Nephron (organoid): ENCODE data around the gene POLR2L.

Experiments used
- H3K27ac Mint-ChIP-seq, 3 experiments: 2 replicates each; pipeline ENCODE4 v1.8.0; 2020; ENCODE audit warnings: mixed read lengths in 3 of 3, mild to moderate bottlenecking in 2 of 3, moderate library complexity in 1 of 3
- H3K27me3 Mint-ChIP-seq: 2 replicates; pipeline ENCODE4 v1.8.0; 2021; ENCODE audit warnings: low read depth, mild to moderate bottlenecking, moderate library complexity, mixed read lengths
- H3K36me3 Mint-ChIP-seq: 2 replicates; pipeline ENCODE4 v1.8.0; 2020; ENCODE audit warnings: low read depth, mixed read lengths
- H3K4me1 Mint-ChIP-seq: 2 replicates; pipeline ENCODE4 v1.8.0; 2020; ENCODE audit warnings: mixed read lengths
- H3K4me3 Mint-ChIP-seq, 3 experiments: 2 replicates each; pipeline ENCODE4 v1.8.0; 2020; ENCODE audit warnings: mild to moderate bottlenecking in 3 of 3, mixed read lengths in 3 of 3, moderate library complexity in 2 of 3
- H3K9me3 Mint-ChIP-seq: 2 replicates; pipeline ENCODE4 v1.8.0; 2020; ENCODE audit warnings: mixed read lengths
- TF ChIP-seq, protein P1 (sequence below), 3 experiments: fragments of 200-600 bp; sonication (generic); IDR thresholded peaks; one replicate each; pipeline ENCODE4 v1.5.0; 2021; ENCODE audit warnings: antibody characterized with exemption in 3 of 3; ENCODE audit not compliant: unreplicated experiment in 3 of 3

The POLR2L gene

DNA sequence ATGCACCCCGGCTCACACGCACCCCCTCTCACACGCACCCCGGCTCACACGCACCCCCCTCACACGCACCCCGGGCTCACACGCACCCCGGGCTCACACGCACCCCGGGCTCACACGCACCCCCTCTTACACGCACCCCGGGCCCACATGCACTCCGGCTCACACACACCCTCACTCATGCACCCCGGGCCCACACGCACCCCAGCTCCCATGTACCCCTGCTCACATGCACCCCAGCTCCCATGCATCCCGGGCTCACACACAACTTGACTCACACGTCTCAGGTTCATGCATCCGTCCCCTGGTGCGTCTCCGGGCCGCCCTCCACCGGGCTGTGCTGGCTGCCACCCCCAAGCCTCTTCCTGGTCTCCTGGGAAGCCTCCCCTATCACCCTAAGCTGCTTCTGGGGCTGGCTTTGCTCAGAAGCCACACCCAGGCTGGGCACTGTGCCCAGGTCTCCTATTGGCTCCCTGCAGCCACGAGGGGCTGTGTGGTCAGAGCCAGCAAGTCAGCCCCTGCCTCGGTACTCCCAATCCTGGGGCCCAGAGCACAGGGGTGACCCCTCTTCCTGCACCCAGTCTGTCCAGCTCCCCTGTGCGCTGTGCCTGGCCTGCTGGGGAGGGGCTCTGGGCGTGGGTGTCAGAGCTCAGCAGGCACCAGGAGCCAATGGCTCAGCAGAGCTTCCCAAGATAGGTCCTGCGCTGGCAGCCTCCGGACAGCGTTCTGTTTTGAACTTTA, 17.2 kb upstream of the POLR2L start:
- Mint-ChIP-seq H3K9me3 (no peaks in the 10 kb centered on the region), H3K4me3 (peak overlapping the region; percentile 74 to 86 (median 85)), H3K27ac (peak overlapping the region; percentile 69 to 97 (median 90)), H3K27me3 (no peaks in the 10 kb centered on the region), H3K4me1 (peaks cover 28% of the 10 kb centered on the region), H3K36me3 (no peaks in the 10 kb centered on the region)
- TF ChIP-seq, protein P1, sequence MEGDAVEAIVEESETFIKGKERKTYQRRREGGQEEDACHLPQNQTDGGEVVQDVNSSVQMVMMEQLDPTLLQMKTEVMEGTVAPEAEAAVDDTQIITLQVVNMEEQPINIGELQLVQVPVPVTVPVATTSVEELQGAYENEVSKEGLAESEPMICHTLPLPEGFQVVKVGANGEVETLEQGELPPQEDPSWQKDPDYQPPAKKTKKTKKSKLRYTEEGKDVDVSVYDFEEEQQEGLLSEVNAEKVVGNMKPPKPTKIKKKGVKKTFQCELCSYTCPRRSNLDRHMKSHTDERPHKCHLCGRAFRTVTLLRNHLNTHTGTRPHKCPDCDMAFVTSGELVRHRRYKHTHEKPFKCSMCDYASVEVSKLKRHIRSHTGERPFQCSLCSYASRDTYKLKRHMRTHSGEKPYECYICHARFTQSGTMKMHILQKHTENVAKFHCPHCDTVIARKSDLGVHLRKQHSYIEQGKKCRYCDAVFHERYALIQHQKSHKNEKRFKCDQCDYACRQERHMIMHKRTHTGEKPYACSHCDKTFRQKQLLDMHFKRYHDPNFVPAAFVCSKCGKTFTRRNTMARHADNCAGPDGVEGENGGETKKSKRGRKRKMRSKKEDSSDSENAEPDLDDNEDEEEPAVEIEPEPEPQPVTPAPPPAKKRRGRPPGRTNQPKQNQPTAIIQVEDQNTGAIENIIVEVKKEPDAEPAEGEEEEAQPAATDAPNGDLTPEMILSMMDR (IDR thresholded peaks at IDR 0.05; ENCODE audit: unreplicated experiment in 3 of 3), result no peak

DNA sequence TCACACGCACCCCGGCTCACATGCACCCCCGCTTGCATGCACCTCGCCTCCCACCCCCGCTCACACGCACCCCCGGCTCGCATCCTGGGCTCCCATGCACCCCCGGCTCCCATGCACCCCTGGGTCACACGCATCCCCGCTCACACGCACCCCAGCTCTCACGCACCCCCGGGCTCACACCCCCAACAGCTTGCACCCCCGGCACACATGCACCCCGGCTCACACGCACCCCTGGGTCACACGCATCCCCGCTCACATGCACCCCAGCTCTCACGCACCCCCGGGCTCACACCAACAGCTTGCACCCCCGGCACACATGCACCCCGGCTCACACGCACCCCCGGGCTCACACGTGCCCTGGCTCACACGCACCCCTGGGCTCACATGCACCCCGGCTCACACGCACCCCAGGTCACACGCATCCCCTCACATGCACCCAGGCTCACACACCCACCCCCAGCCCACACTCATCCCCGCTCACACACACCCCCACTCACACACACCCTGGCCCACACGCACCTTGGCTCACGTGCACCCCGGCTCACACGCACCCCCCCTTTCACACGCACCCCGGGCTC, 16.5 kb upstream of the POLR2L start:
- TF ChIP-seq, protein P1 (IDR thresholded peaks at IDR 0.05; ENCODE audit: unreplicated experiment in 3 of 3), result no peak
- H3K4me1 Mint-ChIP-seq, result peaks cover 28% of the 10 kb centered on the region
- peak overlapping the region in 1 of 3 experiments; percentile 23 for H3K4me3 Mint-ChIP-seq
- no peaks in the 10 kb centered on the region for H3K9me3 Mint-ChIP-seq
- no peaks in the 10 kb centered on the region for H3K36me3 Mint-ChIP-seq
- no peaks in the 10 kb centered on the region for H3K27me3 Mint-ChIP-seq
- H3K27ac Mint-ChIP-seq, result peak overlapping the region in 1 of 3 experiments; percentile 25

DNA sequence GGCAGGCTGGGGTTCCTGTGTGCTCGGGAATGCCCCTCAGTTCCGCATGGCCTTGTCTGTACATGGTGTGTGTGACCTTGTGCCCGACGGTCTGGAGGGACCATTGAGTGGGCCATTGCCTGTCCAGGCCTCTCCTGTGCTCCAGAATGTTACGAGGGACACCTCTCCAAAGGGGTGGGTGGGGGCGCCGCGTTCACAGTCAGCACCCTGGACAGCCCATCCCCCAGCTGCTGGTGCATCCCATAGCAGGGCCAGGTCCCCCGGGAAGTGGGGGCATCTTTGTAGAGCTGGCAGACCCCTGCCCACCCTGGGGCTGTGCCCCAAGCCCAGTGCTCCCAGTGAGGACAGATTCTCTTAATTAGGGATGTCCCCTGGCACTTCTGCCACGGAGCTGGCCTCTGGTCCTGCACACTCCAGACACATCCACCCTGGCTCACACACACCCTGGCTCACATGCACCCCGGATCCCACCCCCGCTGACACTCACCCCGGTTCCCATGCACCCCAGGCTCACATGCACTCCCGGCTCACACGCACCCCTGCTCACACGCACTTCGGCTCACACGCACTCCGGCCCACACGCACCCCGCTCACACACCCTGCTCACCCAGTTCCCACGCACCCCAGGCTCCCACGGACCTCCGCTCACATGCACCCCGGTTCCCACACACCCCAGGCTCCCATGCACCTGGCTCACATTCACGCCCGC, 15.9 kb upstream of the POLR2L start:
- peak overlapping the region in 2 of 3 experiments; percentile 24 to 43 for H3K4me3 Mint-ChIP-seq
- H3K9me3 Mint-ChIP-seq, result no peaks in the 10 kb centered on the region
- no peaks in the 10 kb centered on the region for H3K27me3 Mint-ChIP-seq
- TF ChIP-seq, protein P1 (IDR thresholded peaks at IDR 0.05; ENCODE audit: unreplicated experiment in 3 of 3), result no peak
- H3K4me1 Mint-ChIP-seq, result peaks cover 26% of the 10 kb centered on the region
- no peaks in the 10 kb centered on the region for H3K36me3 Mint-ChIP-seq
- H3K27ac Mint-ChIP-seq, result peak overlapping the region in 1 of 3 experiments; percentile 25

DNA sequence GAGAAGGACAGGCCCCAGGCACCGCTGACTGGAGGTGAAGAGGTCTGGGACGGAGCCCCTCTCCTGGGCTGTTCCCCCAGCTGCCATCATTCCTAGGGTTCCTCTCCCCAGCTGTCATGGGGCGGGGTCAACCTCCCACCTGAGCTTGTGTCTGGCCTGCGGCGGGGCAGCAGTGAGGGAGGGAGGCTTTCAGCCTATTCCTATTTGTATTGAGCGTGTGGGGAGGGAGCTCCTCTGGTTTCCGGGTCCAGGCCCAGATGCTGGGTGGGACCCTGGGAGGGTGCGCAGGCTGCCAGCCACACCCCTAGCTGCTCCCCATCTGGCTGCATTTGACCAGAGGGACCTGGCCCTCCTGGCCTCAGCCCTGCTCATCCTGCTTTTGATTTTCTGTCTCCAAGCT, 14.1 kb upstream of the POLR2L start:
- no peaks in the 10 kb centered on the region for H3K36me3 Mint-ChIP-seq
- H3K4me3 Mint-ChIP-seq, result peak overlapping the region in 1 of 3 experiments; percentile 36
- H3K9me3 Mint-ChIP-seq, result no peaks in the 10 kb centered on the region
- H3K27me3 Mint-ChIP-seq, result peaks cover 4% of the 10 kb centered on the region
- TF ChIP-seq, protein P1 (IDR thresholded peaks at IDR 0.05; ENCODE audit: unreplicated experiment in 3 of 3), result no peak
- H3K27ac Mint-ChIP-seq, result peak overlapping the region in 2 of 3 experiments; percentile 54 to 55
- peaks cover 16% of the 10 kb centered on the region for H3K4me1 Mint-ChIP-seq

DNA sequence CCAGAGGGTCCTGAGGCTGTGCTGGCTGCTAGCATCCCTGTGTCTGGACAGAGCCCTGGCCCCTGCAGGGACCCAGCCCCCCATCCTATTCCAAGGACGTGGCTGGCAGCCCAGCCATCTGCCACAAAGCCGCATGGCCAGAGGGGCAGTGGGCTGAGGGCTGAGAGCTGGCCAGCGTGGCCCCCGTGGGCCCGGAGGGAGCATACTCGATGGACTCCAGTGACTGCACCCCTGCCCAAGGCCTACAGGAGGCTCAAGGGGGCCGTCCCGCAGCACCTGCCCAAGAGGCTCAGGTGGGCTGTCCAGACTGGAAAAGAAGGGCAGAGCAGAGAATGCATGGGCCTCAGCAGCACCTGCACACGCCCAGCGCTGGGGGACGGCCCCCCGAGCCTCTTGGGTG, 13.5 kb upstream of the POLR2L start:
- H3K27me3 Mint-ChIP-seq, result peaks cover 4% of the 10 kb centered on the region
- H3K36me3 Mint-ChIP-seq, result no peaks in the 10 kb centered on the region

More for the DNA sequence above, 13.5 kb upstream of the POLR2L start:
- Mint-ChIP-seq H3K4me3 (no peak overlapping the region), H3K9me3 (no peaks in the 10 kb centered on the region), H3K27ac (no peak overlapping the region), H3K4me1 (peaks cover 16% of the 10 kb centered on the region)
- TF ChIP-seq, protein P1 (IDR thresholded peaks at IDR 0.05; ENCODE audit: unreplicated experiment in 3 of 3), result no peak
